HG03378 (cell line): ENCODE results near the gene SERPINA9.
"Not testable (repeated sequence)": the region's sequence is repeated elsewhere in the genome, so short reads cannot be mapped to it uniquely, and the experiment has no call there.

Experiments
- ATAC-seq: cut with Tn5 transposase; IDR thresholded peaks from one replicate; pipeline ENCODE4 v1.9.1; 2021; ENCODE audit warnings: mild to moderate bottlenecking, moderate library complexity; ENCODE audit not compliant: unreplicated experiment

The SERPINA9 gene

DNA sequence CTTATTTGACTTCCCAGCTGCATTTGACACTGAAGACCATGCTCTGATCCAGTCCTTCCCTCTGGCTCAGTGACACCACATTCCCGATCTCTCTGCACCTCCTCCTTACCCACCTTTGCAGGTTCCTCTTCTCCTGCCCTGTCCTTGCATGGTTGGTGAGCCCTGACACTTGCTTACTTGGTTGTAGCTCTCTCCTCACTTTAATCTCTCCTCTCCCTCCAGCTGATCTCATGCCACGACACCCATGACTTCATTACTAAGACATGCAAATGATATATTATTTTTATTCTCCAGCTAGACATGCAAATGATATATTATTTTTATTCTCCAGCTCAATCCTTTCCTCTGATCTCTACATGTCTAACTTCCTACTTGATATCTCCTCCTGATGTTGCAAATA lies at the start of gene SERPINA9:
TSS of gene SERPINA9 (minus strand) at position 175 of the 400 bp plus-strand sequence. CDS start 6,357 bp downstream, outside the sequence.
- ATAC-seq: no peak

GRCh38 chr14:94524093-94524492 lies 48.1 kb upstream of the SERPINA9 start:
- no peak for ATAC-seq

- ATAC-seq: no peak
Observed at GRCh38 chr14:94523265-94523664, 47.3 kb upstream of the SERPINA9 start.

GRCh38 chr14:94522115-94522724 lies 46.2 kb upstream of the SERPINA9 start:
- ATAC-seq: no peak

DNA sequence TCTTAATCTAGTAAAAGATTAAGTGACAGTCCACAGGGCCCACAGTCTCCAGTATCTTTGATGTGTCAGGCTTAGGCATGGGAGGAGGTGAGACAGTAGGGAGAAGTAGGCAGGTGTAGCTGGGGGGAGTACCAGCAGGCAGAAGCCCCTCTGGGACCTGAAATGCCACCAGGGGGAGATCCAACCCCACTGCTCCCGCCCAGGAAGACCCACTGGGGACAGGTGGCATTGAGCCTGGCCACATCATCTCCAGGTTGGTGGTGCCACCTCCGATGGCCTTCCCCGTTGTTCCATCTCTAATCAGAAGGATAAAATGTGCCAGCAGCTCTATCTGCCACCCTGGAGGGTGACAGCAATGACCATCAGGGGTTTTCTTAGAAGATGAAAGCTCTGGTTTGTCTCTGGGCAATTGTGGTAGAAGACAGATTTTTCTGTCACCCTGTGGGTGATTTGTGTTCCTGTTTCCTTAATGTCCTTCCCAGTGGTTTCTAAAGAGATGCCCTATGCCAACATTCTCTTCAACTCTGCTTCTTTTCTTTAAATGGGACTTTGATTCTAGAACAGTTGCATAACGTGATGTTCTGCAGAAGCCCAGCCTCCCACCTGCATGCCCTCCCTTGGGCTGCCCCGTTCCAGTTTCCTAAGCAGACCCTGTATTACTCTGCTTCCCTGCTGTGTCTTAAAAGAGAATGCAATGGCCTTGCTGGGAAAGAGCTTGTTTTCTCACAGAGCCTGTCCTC lies 45.5 kb upstream of the SERPINA9 start:
- ATAC-seq: no peak

DNA sequence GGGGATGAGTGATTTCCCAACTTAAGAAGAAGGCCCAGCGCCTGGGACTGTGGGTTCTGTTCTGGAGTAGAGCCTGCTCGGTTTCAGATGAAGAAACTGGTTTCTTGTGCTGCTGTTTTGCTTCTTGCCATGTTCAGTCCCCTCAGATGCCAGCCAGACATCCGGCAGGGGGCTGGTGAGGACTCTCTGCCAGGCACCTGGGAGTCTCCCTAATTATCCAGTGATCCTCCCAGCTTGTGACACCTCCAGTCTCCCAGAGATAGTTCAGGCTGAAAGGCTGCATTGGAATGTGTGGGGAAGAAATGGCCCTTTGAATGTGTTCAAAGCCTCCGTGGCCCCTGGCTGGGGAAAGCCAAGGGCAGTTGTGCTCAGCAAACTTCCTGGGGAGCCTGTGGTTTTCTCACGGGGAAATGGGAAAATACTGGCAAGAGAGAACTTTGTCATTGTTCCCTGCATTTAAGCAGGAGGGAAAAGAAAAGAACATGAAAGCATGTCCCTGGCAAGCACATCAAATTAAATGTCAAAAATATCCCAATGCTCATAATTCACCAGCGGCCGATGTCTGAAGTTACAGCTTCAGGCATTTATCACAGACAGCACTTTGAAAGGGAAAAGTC lies 41.8 kb upstream of the SERPINA9 start:
- no peak for ATAC-seq

DNA sequence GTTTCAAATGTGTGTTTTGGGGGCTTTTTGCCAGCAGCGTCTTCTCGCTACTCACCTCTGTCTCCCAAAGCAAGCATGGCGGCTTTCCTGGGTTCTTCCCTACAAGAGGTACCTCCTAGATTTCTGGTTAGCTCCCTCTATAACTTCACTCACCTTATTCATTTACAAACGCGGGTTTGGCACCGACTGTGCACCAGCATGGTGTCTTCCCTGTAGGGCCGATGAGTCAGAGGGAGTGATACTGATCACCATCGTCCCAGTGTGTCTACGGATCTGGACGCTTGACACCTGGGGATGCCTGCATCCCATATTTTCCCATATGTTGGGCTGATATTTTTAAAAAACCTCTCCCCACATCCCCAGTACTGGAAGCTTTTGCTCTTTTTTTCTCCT lies 41.2 kb upstream of the SERPINA9 start:
- ATAC-seq: no peak

DNA sequence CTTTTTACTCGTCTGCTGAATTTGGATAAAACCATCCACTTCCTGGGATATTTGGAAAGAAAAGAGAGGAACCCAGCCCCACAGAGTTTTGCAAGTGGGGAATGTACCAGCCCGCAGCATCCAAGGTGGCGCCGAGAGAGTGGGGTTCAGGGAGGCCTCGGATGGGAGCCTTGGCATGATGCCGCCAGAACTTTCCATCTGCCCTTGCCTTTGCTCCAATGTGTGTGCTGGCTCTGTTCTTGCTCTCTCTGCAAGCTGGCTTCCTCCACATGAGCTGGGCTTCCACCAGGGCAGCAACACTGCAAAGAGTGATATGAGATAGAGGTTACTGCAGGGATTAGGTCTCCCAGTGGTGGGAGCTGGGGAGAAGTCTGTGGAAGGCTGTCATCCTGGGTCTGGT lies 39.9 kb upstream of the SERPINA9 start:
- ATAC-seq: no peak

GRCh38 chr14:94515426-94515825 lies 39.4 kb upstream of the SERPINA9 start:
- ATAC-seq: no peak

DNA sequence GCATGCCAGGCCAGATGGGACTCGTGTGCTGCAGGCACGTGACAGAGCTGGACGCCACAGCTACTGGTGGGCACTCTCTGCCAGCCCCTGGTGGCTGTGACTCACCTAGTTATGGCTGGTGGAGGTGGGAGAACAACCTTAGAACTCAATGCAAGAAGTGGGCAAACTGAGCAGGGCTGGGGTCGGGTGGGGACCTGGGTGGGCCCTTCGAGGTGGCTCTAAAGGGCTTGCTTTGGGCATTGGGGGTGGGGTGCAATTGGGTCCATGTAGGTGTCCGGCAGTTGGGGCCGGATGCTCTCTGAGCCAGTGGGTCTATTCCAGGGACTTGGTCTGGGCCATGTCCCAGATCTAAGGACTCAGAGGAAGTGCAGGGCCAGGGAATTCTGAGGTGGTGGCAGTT lies 38.4 kb upstream of the SERPINA9 start:
- ATAC-seq: no peak

DNA sequence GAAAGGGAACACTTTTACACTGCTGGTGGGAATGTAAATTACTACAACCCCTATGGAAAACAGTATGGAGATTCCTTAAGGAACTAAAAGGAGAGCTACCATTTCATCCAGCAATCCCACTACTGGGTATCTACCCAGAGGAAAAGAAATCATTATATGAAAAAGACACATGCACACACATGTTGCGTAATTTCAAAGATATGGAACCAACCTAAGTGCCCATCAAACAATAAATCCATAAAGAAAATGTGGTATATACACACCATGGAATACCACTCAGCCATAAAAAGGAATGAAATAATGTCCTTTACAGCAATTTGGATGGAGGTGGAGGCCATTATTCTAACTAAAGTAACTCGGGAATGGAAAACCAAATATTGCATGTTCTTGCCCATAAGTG lies 34.5 kb upstream of the SERPINA9 start:
- not testable (repeated sequence) for ATAC-seq

- ATAC-seq: no peak
Observed at GRCh38 chr14:94509356-94509755, 33.4 kb upstream of the SERPINA9 start, which contains the start of gene SERPINA12. Gene SERPINA12 (minus strand): TSS chr14:94509469. CDS start chr14:94498397, 11,072 bp downstream.

DNA sequence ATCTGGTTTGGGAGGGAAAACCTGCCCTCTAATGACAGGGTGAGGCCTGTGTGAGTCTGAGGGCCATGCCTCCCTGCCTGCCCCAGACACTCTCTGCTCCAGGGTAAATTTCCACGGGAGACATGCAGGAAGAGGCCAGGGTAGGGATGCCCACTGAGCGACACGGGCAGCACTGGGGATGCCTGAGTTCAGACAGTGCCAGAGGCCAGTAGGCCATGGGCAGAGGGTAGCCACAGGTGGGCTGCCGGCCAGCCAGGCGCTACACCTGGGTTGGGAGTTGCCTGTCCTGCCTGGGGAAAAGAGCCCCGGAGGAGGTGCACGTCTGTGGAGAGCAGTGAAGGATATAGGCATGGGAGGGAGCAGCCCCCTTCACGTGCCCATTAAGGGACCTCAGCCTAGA lies 29.6 kb upstream of the SERPINA9 start:
- ATAC-seq: no peak

GRCh38 chr14:94505206-94505605 lies 29.2 kb upstream of the SERPINA9 start:
- no peak for ATAC-seq

DNA sequence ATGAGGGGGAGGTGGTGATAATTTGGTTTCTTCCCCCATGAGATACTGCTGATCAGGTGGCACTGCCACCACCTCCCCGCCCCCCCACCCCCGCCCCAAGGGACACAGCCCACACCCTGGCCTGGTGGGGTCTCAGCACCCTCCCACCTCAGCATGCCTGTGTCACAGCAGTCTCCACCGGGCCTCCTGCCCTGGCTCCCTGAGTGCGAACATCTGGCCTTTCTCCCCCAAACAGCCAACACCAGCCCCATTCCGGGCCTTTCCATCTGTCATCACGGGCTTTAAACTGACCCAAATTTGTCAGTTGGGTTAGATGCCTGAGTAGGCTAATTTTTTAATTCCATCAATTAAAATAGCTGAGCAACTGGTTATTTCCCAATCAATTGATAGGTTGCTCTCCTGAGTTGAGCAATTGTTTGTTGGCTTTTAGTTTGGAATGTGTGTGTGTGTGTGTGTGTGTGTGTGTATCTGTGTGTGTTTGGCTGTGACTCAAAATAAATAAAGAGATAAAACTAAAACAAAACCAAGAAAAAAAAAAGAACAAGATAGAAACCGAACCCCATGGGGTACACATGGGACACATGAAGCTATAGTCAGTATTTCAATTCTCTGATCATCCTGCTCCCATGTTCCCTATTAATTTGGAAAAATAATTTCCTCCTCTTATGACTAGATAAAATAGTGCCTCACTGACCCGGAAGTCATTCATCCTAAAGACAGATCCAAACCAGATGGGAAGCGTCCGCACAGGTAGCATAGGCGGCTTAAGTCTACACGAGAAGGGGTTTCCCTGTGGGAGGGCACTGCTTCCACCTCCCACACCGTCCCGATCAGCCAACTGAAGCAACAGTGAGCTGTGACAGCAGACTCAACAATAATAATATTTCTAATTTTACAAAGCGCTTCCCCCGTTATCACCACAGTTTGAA lies 25.9 kb upstream of the SERPINA9 start:
- no peak for ATAC-seq

- ATAC-seq: no peak
Observed at GRCh38 chr14:94500264-94500663, 24.3 kb upstream of the SERPINA9 start.

DNA sequence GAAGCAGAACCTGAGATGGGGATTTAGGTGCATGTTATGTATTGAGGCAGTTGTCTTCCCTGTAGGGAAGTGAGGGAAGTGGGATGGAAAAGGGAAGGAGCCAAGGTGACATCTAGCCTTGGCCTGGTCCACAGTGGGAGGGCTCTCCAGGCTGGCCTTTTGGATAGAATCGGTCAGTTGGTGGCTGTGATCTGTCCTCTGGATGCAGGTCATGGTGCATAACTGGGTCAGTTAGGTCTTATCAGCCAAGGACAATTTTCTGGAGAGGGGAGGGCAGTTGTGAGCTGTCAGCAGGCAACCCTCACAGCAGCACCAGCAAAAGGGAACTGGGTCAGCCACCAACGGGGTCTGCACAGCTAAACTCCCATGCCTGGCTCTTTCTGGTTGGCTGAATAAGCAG lies 23.7 kb upstream of the SERPINA9 start:
- no peak for ATAC-seq

DNA sequence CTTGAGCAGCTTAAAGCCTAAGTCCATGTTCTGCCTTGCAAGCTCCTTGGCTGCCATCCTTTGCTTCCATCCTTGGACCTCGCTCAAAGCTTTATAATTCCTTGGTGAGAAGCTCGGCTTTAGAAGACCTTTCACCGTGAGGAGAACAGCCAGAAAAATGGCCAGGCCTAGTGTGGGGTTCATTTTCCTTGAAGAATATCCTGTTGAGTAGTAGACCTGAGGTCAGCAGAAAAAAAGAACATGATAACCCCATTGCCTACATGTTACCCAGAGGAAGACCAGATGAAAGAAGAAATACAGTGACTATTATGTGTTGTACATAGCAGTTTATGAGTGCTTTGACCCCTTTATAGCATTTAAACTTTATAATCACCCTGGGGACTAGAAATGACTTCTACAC lies 22.2 kb upstream of the SERPINA9 start:
- no peak for ATAC-seq

- ATAC-seq: peak; percentile 75
Observed at GRCh38 chr14:94494085-94494484, 18.1 kb upstream of the SERPINA9 start.

DNA sequence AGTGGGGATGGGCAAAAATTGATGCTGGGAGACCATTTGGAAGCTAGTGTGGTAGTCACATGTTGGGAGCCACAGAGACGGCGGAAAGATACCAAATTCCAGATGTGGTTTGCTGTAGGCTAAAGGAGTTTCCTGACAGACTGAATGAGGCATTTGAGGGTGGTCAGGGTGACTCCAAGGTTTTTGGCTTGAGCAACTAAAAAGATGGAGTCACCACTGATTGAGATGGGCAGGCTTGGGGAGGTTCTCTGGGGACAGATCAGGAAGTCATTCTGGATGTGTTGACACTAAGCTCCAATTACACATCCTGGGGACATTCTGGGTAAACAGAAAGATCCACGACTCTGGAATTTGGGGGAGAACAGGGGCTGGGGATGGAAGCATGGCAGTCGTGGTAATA lies 15.5 kb upstream of the SERPINA9 start:
- no peak for ATAC-seq

GRCh38 chr14:94489336-94489735 lies 13.3 kb upstream of the SERPINA9 start:
- ATAC-seq: no peak
